ENCODE measurements around the gene FADS1.

GRCh38 chr11:61838501-61838900 is 21.7 kb upstream of the FADS1 start:
- TF ChIP-seq CTCF (IDR thresholded peaks at IDR 0.05; ENCODE audit: insufficient read depth, low read length) (no peak), POLR2AphosphoS5 (IDR thresholded peaks at IDR 0.05; ENCODE audit: low read depth) (no peak), REST (IDR thresholded peaks at IDR 0.05; ENCODE audit: insufficient replicate concordance, low read depth) (no peak), GABPA (IDR thresholded peaks at IDR 0.05; ENCODE audit: low read depth) (no peak)

Data from HL-60 (cell line).